ENCODE measurements around the gene DEFB108B. TPM values are rescaled to one million over a fixed set of nuclear protein-coding genes. Genes with fewer than 3 reads are reported as not detected.

DEFB108B gene
- not detected in 2 replicates for total RNA-seq

DNA sequence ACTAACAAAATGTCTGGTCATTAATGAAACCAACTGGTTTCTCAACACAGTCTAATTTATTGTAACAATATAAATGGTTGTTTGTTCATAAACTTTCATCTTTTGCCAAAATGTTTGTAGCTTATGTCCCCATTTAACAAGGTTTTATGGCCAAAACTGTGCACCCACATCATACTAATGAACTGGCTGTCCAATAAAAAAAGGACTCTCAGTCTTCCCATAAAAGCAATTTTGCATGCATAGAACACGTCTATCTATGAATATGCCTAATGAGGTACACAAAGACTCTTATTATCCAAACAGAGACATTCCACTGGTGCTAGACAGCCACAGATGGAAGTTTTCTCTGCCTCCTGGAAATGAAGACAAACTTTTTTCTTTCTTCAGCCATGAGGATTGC lies at the start of gene DEFB108B:
DEFB108B (plus strand) TSS at position 390 of the 400 bp plus-strand sequence; CDS start at position 390, 0 bp downstream.

DNA sequence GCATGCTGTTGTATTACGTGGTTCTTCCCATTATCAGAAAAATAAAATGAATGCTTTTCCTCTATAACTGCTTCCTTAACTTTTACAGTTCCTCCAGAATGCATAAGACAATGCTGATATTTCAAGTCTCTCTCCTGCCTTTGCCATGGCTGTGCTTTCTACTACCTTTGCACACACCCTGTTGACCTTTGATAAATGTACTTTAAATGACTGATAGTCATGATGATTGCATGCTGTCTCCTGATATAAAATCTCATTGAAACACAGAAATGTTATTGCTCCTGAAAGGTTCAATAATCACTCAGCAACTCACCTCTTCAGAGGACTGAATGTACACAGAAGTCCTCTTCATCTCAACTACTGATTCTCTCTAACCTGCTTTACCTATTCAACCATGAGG lies 45.1 kb downstream of the DEFB108B start, which contains the start of gene DEFB131B:
DEFB131B (plus strand) TSS at position 395 of the 400 bp plus-strand sequence; CDS start at position 395, 0 bp downstream.

Other genes starting within 250 kb of the DEFB108B start
- gene DEFB131B, start 45.3 kb downstream of the DEFB108B start, total RNA-seq = not detected in 2 replicates
- gene XNDC1N, start 95.4 kb downstream of the DEFB108B start, total RNA-seq = 6.2 and 6.7 TPM in 2 replicates
- 27.2 and 29.1 TPM in 2 replicates for gene RNF121, start 95.8 kb downstream of the DEFB108B start, total RNA-seq
- gene IL18BP, start 165.7 kb downstream of the DEFB108B start, total RNA-seq = 0.65 and 4.2 TPM in 2 replicates
- gene NUMA1, start 247.3 kb downstream of the DEFB108B start, total RNA-seq = 107 and 204 TPM in 2 replicates
- 3.0 and 3.6 TPM in 2 replicates for gene LRRC51, start 247.7 kb downstream of the DEFB108B start, total RNA-seq

All from epithelial cell of alveolus of lung (primary cell).